ENCODE measurements around the gene ATP2C2.
A peak's percentile ranks its signal among the peaks of the same experiment; 100 is the strongest.

Gene ATP2C2

GRCh38 chr16:84501077-84501735 is 132.9 kb downstream of the ATP2C2 start:
- DNase-seq: no peak

GRCh38 chr16:84502075-84502474 is 133.7 kb downstream of the ATP2C2 start:
- no peak for DNase-seq

GRCh38 chr16:84502581-84502980 is 134.2 kb downstream of the ATP2C2 start:
- DNase-seq: no peak

- DNase-seq: no peak
Measured at GRCh38 chr16:84503751-84504395, 135.5 kb downstream of the ATP2C2 start.

GRCh38 chr16:84504420-84505248 is 136.3 kb downstream of the ATP2C2 start, which contains the start of gene MEAK7:
Gene MEAK7 (minus strand): TSS chr16:84504659. CDS start chr16:84498086, 6,573 bp downstream.
- peak; percentile 98 to 99 for DNase-seq

GRCh38 chr16:84505249-84506187 is 137.2 kb downstream of the ATP2C2 start:
- no peak for DNase-seq

GRCh38 chr16:84507011-84507982 is 139.0 kb downstream of the ATP2C2 start:
- DNase-seq: no peak

GRCh38 chr16:84508502-84508901 is 140.2 kb downstream of the ATP2C2 start:
- no peak for DNase-seq

- no peak for DNase-seq
Measured at GRCh38 chr16:84509032-84509950, 141.0 kb downstream of the ATP2C2 start.

GRCh38 chr16:84511180-84511800 is 143.0 kb downstream of the ATP2C2 start:
- peak; percentile 87 to 88 for DNase-seq

GRCh38 chr16:84511831-84512230 is 143.5 kb downstream of the ATP2C2 start:
- no peak for DNase-seq

GRCh38 chr16:84513123-84513522 is 144.8 kb downstream of the ATP2C2 start:
- DNase-seq: no peak

- no peak for DNase-seq
Measured at GRCh38 chr16:84513666-84514065, 145.3 kb downstream of the ATP2C2 start.
